HepG2 (cell line): ENCODE results near the gene IDH3G. TPM values are rescaled to one million over a fixed set of nuclear protein-coding genes. Genes with fewer than 3 reads are reported as not detected.

ENCODE experiments used
- ATAD3A ChIP-seq: sonication (generic); formaldehyde crosslinking; IDR thresholded peaks from 2 replicates; pipeline ENCODE4 v1.4.0; 2020; ENCODE audit warnings: missing genetic modification reagents
- CBX1 ChIP-seq: IDR thresholded peaks from one replicate; pipeline ENCODE4 v1.6.1; 2016; ENCODE audit warnings: antibody characterized with exemption, low read depth
- FOXK2 ChIP-seq: fragments of 450-650 bp; IDR thresholded peaks from 2 replicates; pipeline ENCODE4 v1.6.1; 2016
- KAT8 ChIP-seq: IDR thresholded peaks from 2 replicates; pipeline ENCODE4 v1.6.1; 2016; ENCODE audit warnings: missing genetic modification reagents, missing compliant biosample characterization
- NAIF1 ChIP-seq: sonication (generic); formaldehyde crosslinking; IDR thresholded peaks from 2 replicates; pipeline ENCODE4 v1.5.0; 2020; ENCODE audit warnings: mild to moderate bottlenecking, missing genetic modification reagents, borderline replicate concordance
- RBM22 ChIP-seq: fragments of 200-400 bp; formaldehyde crosslinking; optimal IDR thresholded peaks from 2 replicates; pipeline ENCODE3; 2017; ENCODE audit warnings: mild to moderate bottlenecking, low read length, moderate library complexity
- RBM39 ChIP-seq: fragments of 200-400 bp; formaldehyde crosslinking; IDR thresholded peaks from one replicate; pipeline ENCODE4 v1.6.1; 2018; ENCODE audit warnings: antibody characterized with exemption, mild to moderate bottlenecking, low read depth, low read length; ENCODE audit not compliant: poor library complexity, severe bottlenecking
- SP140L ChIP-seq: sonication (generic); formaldehyde crosslinking; IDR thresholded peaks from 2 replicates; pipeline ENCODE4 v1.4.0; 2020; ENCODE audit warnings: missing genetic modification reagents, borderline replicate concordance
- TAF15 ChIP-seq: fragments of 200-400 bp; formaldehyde crosslinking; IDR thresholded peaks from one replicate; pipeline ENCODE4 v1.6.1; 2018; ENCODE audit warnings: mild to moderate bottlenecking, low read depth, low read length; ENCODE audit not compliant: poor library complexity, severe bottlenecking
- ZFP36L2 ChIP-seq: sonication (generic); formaldehyde crosslinking; IDR thresholded peaks from 2 replicates; pipeline ENCODE4 v1.4.0; 2020; ENCODE audit warnings: missing genetic modification reagents
- ZNF207 ChIP-seq: fragments of 450-650 bp; IDR thresholded peaks from 2 replicates; pipeline ENCODE4 v1.6.1; 2016; ENCODE audit warnings: antibody characterized with exemption, borderline replicate concordance
- ZNF317 ChIP-seq: sonication (generic); formaldehyde crosslinking; IDR thresholded peaks from 2 replicates; pipeline ENCODE4 v1.5.0; 2020; ENCODE audit warnings: mild to moderate bottlenecking, missing genetic modification reagents
- ZNF773 ChIP-seq: sonication (generic); formaldehyde crosslinking; IDR thresholded peaks from 2 replicates; pipeline ENCODE4 v1.4.0; 2020; ENCODE audit warnings: missing genetic modification reagents, borderline replicate concordance
- ZSCAN9 ChIP-seq: IDR thresholded peaks from 2 replicates; pipeline ENCODE4 v1.6.1; 2016; ENCODE audit warnings: borderline replicate concordance
- polyA plus RNA-seq, 8 experiments: library from polyadenylated mRNA; depleted of rRNA in 3 of 8; stranded (reverse) in 7 of 8; unstranded in 1 of 8; fragments of >200 nt; fragmentation: Illumina TruSeq in 4 of 8; extraction: Trizol in 4 of 8; gene quantifications; 2 replicates each; pipeline versions ENCODE4 v1.2.1 to v1.2.3, GENCODE V29; 2011 to 2016; ENCODE audit warnings: low read depth in 4 of 8, missing spikeins in 1 of 8, mixed read lengths in 1 of 8; ENCODE audit not compliant: insufficient read depth in 1 of 8
- total RNA-seq, 5 experiments: library from RNA; depleted of rRNA; stranded (reverse); fragments of >200 nt; fragmentation: Illumina TruSeq; extraction: Trizol; gene quantifications; 2 replicates each; pipeline ENCODE4 v1.2.3, GENCODE V29; 2016; ENCODE audit warnings: low read depth in 1 of 5
- TF ChIP-seq, protein P1 (sequence below): IDR thresholded peaks from 2 replicates; pipeline ENCODE4 v1.6.1; 2012; ENCODE audit warnings: low read length, improper control_type of control experiment
- TF ChIP-seq, protein P2 (sequence below): sonication (generic); formaldehyde crosslinking; IDR thresholded peaks from 2 replicates; pipeline ENCODE4 v1.5.0; 2020; ENCODE audit warnings: mild to moderate bottlenecking, missing genetic modification reagents
- TF ChIP-seq, protein P3 (sequence below): sonication (generic); formaldehyde crosslinking; IDR thresholded peaks from 2 replicates; pipeline ENCODE4 v1.5.0; 2020; ENCODE audit warnings: mild to moderate bottlenecking, missing genetic modification reagents, borderline replicate concordance
- TF ChIP-seq, protein P4 (sequence below): sonication (generic); formaldehyde crosslinking; IDR thresholded peaks from 2 replicates; pipeline ENCODE4 v1.8.0; 2022; ENCODE audit warnings: mild to moderate bottlenecking, missing genetic modification reagents, borderline replicate concordance

Gene IDH3G
- total and polyA plus RNA-seq, 2 of the 13 experiments (the other 11 are each of a cell fraction or from before 2014, with no cell fraction given), result 18.7 to 35.5 TPM

DNA sequence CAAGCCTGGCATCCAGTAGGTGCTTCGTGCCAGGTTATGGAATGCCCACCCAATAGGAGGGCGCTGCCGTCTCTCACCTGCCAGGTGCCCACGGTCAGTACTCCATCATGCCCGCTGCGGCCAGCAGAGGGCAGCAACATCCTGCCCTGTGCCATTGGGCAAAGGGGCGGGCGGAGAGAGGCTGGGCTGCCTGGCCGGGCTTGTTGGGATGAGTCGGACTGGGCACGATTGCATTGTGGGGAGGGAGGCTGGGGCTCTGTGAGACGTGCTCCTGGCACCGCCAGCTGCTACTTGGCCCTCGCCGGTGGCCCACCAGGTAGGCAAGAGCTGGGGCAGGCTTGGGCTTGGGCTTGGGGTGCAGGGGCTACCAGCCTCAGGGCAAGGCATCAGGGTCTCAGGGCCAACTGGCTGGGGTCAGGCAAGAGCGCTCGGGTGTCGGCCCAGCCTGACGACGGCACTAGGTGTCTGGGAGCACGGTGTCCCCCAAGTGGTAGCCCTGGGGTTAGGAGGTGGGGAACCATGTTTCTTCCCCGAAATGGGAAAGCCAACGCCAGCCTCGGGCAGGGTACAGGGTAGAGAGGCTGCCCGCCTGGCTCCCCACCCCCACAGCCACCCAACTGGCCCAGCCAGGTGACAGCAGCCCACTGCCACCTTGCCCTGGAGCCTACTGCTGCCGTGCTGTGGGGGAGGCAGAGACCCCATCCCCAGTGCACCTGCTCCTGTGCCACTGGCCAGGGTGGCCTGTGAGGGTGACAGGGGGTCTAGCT, 30.0 kb downstream of the IDH3G start, which contains the start of gene PLXNB3 (continued):
- TF ChIP-seq ZNF773 (CRISPR knock-in tag) (no peak), ZNF207 (no peak), ZFP36L2 (CRISPR knock-in tag) (no peak), TAF15 (no peak), RBM22 (no peak), RBM39 (no peak), FOXK2 (no peak), NAIF1 (CRISPR knock-in tag) (no peak), CBX1 (no peak), ATAD3A (no peak), KAT8 (CRISPR knock-in tag) (no peak; the same call in 1 of the 2 replicates), ZSCAN9 (CRISPR knock-in tag) (no peak), ZNF317 (CRISPR knock-in tag) (no peak), SP140L (no peak)
- TF ChIP-seq, protein P1, sequence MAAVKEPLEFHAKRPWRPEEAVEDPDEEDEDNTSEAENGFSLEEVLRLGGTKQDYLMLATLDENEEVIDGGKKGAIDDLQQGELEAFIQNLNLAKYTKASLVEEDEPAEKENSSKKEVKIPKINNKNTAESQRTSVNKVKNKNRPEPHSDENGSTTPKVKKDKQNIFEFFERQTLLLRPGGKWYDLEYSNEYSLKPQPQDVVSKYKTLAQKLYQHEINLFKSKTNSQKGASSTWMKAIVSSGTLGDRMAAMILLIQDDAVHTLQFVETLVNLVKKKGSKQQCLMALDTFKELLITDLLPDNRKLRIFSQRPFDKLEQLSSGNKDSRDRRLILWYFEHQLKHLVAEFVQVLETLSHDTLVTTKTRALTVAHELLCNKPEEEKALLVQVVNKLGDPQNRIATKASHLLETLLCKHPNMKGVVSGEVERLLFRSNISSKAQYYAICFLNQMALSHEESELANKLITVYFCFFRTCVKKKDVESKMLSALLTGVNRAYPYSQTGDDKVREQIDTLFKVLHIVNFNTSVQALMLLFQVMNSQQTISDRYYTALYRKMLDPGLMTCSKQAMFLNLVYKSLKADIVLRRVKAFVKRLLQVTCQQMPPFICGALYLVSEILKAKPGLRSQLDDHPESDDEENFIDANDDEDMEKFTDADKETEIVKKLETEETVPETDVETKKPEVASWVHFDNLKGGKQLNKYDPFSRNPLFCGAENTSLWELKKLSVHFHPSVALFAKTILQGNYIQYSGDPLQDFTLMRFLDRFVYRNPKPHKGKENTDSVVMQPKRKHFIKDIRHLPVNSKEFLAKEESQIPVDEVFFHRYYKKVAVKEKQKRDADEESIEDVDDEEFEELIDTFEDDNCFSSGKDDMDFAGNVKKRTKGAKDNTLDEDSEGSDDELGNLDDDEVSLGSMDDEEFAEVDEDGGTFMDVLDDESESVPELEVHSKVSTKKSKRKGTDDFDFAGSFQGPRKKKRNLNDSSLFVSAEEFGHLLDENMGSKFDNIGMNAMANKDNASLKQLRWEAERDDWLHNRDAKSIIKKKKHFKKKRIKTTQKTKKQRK, result no peak
- TF ChIP-seq, protein P2, sequence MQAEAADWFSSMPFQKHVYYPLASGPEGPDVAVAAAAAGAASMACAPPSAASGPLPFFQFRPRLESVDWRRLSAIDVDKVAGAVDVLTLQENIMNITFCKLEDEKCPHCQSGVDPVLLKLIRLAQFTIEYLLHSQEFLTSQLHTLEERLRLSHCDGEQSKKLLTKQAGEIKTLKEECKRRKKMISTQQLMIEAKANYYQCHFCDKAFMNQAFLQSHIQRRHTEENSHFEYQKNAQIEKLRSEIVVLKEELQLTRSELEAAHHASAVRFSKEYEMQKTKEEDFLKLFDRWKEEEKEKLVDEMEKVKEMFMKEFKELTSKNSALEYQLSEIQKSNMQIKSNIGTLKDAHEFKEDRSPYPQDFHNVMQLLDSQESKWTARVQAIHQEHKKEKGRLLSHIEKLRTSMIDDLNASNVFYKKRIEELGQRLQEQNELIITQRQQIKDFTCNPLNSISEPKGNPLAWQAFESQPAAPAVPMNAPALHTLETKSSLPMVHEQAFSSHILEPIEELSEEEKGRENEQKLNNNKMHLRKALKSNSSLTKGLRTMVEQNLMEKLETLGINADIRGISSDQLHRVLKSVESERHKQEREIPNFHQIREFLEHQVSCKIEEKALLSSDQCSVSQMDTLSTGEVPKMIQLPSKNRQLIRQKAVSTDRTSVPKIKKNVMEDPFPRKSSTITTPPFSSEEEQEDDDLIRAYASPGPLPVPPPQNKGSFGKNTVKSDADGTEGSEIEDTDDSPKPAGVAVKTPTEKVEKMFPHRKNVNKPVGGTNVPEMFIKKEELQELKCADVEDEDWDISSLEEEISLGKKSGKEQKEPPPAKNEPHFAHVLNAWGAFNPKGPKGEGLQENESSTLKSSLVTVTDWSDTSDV (CRISPR knock-in tag), result no peak
- TF ChIP-seq, protein P3, sequence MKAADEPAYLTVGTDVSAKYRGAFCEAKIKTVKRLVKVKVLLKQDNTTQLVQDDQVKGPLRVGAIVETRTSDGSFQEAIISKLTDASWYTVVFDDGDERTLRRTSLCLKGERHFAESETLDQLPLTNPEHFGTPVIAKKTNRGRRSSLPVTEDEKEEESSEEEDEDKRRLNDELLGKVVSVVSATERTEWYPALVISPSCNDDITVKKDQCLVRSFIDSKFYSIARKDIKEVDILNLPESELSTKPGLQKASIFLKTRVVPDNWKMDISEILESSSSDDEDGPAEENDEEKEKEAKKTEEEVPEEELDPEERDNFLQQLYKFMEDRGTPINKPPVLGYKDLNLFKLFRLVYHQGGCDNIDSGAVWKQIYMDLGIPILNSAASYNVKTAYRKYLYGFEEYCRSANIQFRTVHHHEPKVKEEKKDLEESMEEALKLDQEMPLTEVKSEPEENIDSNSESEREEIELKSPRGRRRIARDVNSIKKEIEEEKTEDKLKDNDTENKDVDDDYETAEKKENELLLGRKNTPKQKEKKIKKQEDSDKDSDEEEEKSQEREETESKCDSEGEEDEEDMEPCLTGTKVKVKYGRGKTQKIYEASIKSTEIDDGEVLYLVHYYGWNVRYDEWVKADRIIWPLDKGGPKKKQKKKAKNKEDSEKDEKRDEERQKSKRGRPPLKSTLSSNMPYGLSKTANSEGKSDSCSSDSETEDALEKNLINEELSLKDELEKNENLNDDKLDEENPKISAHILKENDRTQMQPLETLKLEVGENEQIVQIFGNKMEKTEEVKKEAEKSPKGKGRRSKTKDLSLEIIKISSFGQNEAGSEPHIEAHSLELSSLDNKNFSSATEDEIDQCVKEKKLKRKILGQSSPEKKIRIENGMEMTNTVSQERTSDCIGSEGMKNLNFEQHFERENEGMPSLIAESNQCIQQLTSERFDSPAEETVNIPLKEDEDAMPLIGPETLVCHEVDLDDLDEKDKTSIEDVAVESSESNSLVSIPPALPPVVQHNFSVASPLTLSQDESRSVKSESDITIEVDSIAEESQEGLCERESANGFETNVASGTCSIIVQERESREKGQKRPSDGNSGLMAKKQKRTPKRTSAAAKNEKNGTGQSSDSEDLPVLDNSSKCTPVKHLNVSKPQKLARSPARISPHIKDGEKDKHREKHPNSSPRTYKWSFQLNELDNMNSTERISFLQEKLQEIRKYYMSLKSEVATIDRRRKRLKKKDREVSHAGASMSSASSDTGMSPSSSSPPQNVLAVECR, result peak; percentile 35; the same call in 1 of the 2 replicates
- TF ChIP-seq, protein P4, sequence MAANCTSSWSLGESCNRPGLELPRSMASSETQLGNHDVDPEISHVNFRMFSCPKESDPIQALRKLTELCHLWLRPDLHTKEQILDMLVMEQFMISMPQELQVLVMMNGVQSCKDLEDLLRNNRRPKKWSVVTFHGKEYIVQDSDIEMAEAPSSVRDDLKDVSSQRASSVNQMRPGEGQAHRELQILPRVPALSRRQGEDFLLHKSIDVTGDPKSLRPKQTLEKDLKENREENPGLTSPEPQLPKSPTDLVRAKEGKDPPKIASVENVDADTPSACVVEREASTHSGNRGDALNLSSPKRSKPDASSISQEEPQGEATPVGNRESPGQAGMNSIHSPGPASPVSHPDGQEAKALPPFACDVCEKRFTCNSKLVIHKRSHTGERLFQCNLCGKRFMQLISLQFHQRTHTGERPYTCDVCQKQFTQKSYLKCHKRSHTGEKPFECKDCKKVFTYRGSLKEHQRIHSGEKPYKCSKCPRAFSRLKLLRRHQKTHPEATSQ (CRISPR knock-in tag), result no peak
